Measurements from ENCODE around the gene RFTN1.
A peak's percentile ranks its signal among the peaks of the same experiment; 100 is the strongest.
"Not testable (repeated sequence)": the region's sequence is repeated elsewhere in the genome, so short reads cannot be mapped to it uniquely, and the experiment has no call there.

Gene RFTN1

DNA sequence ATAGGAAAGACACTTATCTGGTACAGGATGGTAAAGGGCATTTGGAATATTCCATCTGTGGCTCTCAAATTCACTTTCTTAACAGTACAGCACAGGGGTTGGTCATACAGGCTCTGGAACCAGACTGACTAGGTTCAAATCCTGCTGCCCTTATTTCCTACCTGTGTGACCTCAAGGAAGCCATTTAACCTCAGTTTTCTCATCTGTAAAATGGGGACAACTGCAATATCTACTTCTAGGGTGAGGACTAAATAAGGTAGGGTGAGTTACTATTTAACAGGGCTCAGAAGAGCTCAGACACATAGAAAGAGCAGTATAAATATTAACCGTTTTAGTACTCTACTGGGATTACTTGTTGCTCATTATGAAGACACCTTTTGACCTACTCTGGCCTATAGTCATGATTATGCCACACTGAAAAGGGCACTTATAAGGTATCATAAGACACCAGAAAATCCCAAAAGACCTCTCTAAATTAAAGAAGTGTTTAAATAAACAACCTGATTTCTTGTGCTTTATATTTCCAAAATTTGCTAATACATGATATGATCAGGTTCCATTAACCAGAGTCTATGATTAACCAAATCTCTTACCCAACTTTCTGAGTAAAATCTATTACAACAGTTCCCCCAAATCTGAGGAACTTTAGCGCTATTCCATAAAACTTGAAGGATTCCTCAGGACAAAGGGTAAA is 6.5 kb downstream of the RFTN1 start:
- no peak for DNase-seq (ENCODE audit: low spot score)

DNA sequence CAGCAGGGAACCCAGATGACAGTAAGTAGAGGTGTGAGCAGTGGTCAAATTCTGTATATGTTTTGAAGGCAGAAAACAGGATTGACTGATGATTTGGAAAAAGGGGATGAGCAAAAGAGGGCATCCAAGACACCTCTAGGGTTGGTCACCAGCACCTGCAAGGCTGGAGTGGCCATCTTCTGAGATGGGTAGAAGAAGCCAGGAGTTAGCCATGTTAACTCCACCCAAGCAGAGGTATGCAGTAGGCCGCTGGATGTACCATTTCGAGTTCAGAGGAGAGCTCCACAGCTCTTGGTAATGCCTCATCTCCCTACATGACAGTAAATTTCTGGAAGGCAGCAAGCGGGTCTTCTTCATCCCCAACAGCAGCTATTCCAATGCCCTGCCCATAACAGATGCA is 7.0 kb downstream of the RFTN1 start:
- no peak for DNase-seq (ENCODE audit: low spot score)

DNA sequence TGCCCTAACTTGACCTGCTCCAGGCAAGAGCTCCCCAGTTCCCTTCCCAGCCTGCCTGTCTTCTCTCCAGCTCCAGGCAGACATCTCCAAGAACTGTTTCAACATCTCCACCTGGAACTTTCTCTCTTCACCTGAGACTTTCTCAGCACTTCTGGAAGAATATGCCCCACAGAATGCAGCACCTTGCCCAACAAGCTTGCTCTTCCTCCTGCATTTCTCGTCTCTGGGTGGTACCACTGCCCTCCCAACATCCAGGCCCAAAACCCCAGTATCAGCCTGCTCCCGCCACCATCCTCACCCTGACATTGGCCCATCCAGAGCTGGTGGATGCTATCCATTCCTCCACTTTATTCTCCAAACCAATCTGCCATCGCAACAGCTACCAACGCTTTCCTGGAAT is 8.8 kb downstream of the RFTN1 start:
- DNase-seq (ENCODE audit: low spot score): no peak

DNA sequence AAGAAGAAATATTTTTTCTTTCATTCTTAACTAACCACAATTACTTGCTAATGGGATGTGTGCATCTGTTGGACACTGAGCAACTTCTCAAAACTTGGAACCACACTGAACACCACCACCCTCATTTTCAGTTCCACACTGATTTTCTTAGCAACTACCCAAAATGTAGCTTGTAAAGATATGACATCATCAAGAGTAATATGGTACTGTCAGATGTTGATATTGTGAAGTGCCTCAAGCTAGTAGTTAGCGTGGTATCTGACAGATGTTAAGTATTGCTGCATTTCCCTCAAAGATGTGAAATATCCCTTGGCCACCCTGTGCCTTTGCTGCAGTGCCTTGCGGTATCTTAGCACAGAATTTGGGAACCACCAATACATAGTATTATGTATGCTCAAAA is 9.3 kb downstream of the RFTN1 start:
- no peak for DNase-seq (ENCODE audit: low spot score)

DNA sequence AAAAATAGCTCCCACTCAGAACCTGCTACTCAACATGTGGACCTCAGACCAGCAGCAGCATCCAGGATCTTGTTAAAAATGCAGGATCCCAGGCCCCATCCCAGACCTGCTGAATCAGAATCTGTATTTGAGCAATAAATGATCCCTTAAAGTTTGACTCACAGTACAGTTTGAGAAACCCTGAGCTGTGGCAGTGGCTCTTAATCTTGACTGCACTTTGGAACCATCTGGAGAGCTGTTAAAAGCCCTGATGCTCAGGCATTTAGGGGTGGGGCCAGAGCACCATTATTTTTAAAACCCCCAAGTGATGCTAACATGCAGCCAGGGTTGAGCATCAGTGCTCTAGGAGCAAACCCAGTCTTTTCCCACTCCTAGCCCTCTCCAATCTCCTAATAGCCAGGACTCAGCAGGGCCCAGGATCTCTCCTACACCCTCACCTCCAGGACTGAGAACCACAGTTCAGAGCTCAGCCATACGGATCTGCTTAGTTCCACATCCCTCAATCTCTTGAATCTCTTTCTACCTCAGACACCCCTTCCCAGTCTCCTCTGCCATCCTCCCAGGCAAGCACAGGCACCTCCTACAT is 10.2 kb downstream of the RFTN1 start:
- no peak for DNase-seq (ENCODE audit: low spot score)

DNA sequence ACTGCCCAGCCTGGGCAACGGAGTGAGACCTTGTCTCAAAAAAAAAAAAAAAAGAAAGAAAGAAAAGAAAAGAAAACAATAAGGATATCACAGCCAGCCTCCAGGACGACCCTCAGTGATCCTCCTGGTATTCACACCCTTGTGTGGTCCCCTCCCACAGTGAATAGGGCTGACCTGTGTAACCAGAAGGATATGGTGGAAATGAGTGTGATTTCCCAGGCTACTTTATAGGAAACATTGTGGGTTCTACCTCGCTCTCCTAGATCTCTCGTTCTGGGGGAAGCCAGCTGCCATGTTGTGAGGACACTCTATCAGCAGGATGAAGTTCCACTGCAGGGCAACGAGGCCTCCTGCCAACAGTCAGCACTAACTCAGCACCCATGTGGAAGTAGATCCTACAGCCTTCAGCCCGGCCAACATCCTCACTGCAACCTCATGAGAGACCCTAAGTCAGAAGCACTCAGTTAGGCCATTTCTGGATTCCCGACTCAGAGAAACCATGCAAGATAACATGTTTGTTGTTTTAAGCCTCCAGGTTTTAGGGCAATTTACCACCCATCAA is 11.1 kb downstream of the RFTN1 start:
- DNase-seq (ENCODE audit: low spot score): no peak

DNA sequence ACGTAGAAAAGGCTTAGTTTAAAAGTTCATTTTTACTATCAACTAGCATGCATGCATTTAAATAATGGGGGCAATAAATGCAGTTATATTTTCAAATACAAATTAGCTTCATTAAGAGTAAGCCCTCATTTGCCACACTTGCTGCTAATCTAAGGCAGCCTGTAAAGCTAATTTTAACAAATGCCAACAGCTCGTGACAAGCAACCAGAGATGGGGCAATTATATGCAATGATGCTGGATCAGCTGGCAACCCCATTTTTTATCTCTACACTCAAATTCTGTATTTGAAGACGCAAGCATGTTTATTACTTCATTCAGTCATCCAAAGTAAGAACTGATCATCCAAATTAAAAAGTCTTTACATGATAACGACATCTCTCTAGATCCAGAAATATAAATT is 12.1 kb downstream of the RFTN1 start:
- DNase-seq (ENCODE audit: low spot score): no peak

DNA sequence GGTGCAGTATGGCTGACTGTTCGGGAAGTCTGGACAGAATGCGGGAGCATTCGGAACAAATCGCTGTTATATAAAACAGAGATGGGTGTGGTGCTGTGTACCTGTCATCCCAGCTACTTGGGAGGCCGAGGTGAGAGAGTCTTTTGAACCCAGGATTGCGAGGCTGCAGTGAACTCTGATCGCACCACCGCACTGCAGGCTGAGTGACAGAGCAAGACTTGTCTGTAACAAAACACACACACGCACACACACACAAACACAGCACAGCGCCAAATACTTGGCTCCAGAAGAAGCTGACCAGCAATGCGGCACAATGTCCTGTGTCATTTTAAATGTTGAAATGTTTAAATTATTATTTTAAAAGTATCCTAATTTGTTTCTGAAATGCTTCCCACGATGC is 12.6 kb downstream of the RFTN1 start:
- DNase-seq (ENCODE audit: low spot score): no peak

DNA sequence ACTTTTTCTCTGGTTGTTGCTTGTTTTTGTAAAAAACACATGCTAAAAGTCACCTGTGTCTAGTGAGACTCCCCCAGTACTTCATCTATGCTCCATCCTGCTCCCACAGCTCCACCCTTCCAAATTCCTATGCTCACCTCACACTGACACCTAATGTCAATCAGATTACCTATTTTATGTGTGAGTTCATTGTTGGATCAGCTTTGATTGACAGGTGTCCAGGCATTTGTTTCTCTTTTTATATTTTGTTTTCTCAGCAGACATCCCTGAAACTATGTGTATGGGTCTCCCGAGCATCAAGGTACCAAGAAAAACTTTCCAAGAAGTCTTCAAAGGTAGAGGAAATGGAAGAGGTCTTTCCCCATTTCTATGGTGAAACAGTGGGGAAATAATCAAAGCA is 13.4 kb downstream of the RFTN1 start:
- DNase-seq (ENCODE audit: low spot score): no peak

DNA sequence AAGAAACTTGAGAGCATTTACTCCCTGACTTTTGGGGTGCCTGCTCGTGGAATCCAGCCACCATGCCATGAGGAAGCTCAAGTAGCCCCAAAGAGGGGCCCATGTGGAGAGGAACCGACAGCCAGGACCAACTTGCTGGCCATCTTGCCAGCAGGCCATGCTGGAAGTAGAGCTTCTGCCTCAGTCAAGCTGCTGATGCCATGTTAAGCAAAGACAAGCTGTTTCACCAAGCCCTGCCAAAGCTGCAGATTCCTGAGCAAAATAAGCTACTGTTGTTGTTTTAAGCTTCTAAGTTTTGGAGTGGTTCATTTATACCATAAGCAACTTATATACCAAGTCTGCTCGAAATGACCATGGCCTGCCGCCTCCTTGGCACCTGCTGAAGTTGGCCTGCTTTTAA is 14.1 kb downstream of the RFTN1 start:
- no peak for DNase-seq (ENCODE audit: low spot score)

DNA sequence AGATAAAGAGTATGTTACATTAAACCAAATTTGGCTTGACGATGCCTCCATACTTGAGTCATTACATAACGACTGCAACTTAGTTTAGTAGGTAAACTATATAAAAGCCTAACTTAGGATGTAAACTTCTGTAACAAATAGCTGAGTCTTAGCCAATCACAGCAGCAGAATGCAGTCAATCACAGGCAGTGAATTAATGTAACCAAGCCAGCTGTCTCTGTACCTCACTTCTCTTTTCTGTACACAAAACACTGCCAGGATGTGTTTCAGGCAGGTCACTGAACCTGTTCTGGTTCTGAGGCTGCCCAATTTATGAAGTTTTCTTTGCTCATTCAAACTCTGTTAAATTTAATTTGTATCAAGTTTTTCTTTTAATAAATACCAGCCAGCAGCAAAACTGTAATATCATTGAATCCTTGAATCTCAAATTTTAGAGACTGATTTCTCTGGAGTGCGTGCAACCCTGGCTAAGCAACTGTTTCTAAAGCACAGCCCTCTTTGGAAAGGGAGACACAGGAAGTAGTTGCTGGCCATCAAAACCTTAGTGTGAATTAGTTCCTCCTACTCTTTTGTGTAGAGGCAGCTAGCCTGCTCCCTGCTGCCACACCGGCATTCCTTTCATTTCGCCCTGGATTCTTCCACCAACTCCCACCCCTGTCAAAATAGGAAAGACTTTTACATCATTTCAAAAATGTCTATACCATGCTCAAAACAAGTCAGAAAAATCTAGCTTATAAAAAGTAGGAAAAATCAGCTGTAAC is 15.2 kb downstream of the RFTN1 start:
- no peak for DNase-seq (ENCODE audit: low spot score)

DNA sequence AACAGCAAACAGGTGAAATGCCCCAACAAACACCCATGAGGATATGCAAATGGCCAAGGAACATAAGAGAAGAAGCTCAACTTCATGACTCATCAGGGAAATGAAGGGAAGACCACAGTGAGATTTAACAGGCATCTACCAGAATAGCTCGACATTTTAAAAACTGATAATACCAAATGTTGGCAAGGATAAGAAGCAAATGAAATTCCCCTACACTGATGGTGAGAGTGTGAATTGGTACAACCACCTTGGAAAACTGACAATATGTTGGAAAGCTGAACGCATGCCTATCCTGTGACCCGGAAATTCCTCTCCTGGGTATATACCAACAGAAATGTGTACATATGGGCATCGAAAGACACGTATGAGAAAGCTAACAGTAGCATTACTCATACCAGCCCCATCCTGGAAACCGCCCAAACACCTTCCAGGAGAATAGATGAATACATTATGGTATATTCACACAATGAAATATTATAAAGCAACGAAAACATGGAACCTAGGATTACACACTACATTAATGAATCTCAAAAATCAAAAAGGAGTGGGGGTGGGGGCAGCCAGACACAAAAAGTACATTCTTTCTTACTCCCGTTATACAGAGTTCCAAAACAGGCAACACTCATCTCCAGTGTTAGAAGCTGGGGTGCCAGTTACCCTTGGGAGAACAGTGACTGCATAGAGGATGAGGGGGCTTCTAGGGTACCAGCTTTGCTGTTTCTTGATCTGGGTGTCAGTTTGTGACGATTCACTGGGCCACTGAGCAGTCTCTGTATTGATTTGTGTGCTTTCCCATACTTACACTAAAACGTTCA is 16.9 kb downstream of the RFTN1 start:
- DNase-seq (ENCODE audit: low spot score): peak; percentile 23

DNA sequence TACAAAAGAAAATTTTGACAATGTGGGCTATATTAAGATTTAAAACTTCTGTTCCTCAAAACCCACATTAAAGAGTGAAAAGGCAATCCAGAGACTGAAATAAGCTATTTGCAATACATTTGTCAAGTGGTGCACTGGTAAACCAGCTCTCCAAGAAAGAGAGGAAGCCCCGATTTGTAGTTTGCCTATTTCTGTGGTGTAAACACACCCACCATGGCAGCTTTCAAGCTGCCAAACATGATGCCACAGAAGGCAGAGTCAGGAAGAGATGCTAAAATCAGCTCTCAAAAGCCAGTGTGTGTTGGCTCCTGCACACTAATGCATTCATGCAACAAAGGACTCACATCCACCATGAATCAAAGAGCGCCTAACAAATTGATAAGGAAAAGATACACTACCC is 17.5 kb downstream of the RFTN1 start:
- no peak for DNase-seq (ENCODE audit: low spot score)

DNA sequence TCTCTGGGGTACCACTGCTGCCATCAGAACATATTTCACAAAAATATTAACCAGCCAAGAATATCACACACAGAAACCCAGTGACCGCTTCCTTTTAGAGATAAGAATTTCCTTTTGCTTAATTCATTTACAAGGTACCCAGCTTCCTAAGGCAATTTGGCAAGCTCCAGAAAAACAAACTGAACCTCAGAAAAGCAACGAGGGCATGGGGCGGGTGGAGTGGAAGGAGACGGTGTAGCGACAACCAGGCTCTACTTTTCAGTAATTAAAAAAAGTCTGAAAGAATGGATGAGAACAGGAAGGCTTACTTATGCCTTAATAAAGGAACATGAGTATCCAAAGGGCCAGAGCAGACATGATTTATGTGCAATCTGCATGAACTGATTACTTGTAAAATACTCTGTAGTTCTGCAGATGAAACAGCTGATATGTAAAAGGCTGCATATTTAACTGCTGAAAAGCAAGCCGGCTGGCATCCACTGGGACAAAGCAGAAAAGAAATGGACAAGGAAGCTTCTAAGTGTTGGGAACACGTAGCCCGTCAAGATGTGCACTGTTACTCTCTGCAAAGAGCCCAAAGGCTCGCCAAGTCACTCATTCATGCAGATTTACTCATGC is 18.6 kb downstream of the RFTN1 start:
- no peak for DNase-seq (ENCODE audit: low spot score)

DNA sequence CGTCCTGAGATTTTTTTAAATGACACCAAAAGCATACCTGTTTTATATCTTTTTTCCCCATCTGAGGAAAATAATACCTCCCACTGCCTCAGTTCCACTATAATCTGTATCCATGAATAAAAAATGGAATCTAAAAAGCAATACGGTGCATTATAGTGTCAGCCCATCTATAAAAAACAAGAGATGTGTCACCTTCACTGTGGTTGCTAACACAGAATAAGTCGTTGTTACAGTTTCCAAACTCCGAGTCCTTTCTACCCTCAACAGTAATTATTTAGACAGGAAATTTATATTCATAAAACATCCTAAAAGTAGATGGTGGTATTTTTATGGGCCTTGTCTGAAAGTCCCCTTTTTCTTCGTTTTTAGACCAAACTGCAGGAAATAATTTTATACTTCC is 19.4 kb downstream of the RFTN1 start:
- no peak for DNase-seq (ENCODE audit: low spot score)

DNA sequence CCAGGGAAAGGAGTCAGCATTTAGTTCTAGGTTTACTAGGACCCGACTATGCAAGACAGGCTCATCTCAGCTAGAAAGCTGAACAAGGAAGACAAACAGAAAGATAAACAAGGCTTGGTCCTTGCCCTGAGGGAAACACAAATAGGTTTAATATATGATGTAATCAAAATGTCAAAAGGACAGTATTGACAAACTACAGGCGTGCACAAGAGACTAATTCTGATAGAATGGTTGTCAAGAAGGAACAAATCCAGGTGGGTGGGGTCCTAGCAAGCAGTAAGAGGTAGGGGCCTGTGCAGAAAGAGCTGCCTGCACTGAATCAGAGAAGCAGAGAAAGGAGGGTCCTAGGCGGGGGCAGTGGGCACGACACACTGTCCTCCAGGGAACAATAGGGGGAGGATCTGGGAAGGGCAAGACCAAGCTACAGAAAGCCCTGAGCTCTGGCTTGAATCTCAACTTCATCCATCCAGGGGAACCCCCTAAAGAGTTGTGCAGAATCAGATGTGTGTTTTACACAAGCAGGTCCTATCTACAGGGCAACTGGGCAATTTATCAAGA is 23.4 kb downstream of the RFTN1 start:
- DNase-seq (ENCODE audit: low spot score): no peak

DNA sequence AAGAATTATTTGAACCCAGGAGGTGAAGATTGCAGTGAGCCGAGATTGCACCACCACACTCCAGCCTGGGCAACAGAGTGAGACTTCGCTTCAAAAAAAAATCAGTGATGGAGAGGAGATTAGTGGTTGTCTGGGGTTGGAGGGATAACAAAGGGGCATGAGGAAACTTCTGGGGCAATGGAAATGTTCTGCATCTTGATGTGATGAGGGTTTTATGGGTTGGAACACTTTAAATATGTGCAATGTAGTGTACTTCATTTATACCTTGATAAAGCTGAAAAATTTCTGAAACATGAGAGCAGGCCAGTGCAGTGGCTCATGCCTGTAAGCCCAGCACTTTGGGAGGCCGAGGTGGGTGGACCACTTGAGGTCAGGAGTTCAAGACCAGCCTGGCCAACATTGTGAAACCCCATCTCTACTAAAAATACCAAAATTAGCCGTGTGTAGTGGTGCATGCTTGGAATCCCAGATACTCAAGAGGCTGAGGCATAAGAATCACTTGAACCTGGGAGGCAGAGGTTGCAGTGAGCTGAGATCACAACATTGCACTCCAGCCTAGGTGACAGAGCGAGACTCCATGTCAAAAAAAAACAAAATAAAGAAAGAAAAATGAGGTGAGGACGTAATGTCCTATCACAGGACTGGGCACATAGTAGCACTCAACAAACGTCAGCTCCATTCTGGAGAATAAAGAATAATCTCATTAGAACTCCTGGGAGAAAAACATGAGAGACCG is 24.0 kb downstream of the RFTN1 start:
- DNase-seq (ENCODE audit: low spot score): not testable (repeated sequence)

DNA sequence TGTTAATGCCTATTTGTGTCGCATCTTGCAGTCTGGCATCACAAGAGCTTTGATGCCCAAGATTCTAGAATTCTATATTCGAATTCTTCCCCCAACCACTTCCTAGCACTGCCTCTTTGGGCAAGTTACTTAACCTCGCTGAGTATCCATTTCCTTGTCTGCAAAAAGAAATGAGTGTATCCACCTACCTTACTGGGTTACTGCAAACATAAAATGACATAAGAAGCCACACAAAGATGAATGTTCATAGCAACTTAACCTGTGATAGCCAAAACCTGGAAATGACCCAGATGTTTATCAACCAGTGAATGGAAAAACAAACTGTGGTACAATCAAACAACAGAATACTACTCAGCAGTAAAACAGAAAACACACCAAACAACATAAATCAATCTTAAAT is 24.9 kb downstream of the RFTN1 start:
- no peak for DNase-seq (ENCODE audit: low spot score)

DNA sequence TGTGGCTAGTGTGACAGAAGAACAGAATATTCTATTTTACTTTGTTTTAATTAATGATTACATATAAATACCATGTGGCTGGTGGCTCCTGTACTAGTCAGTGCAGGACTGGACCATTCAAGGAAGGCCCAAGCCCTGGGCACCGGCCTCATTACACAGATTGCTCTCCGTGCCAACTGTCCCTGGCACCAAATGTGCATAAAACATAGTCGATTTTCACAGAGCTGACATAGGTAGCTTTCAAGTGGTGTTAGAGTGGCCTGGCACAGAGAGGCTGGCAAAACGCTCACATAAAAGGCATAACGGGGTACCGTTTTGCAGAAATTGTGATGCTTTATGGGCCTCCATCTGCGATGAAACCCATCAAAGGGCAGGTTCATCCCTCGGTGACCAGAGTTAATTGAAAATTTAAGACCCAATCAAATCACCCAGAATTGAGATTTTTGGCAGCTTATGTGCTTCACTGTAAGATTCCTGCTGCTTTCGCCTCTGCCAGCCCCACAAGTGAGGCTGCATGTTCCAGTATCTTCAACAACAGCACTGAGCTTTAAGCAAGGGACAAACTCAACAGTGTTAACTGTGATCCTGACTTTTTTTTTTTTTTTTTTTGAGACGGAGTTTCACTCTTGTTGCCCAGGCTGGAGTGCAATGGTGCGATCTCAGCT is 25.9 kb downstream of the RFTN1 start:
- DNase-seq (ENCODE audit: low spot score): no peak

DNA sequence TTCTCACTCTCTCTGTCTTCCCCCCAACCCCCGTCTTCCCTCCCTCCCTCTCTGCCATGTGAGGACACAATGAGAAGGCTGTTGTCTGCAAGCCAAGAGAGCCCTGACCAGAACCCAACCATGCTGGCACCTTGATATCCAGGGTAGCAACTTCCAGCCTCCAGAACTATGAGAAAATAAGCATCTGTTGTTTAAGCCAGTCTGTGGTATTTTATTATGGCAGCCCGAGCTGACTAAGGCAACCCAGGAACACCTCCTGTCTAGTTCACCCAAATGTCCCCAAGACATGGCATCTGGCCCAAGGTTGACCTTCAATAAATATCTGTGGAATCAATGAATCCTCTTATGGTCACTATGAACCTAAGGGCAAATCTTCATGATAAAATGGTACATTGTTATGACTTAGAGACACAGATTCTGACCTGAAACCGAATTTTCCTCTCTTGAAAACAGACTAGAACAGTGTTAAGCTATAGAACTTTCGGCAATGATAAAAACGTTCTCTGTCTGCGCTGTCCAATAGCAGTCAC is 26.5 kb downstream of the RFTN1 start:
- no peak for DNase-seq (ENCODE audit: low spot score)
